CD14-positive monocyte (primary cell): ENCODE measurements around the gene IQUB. TPM values are rescaled to one million over a fixed set of nuclear protein-coding genes. Genes with fewer than 3 reads are reported as not detected.

Experiments used
- DNase-seq, 3 donors: peaks; one replicate each; pipeline ENCODE4 v3.0.0-alpha.2; 2011 to 2022
- H2AFZ ChIP-seq: 2 replicates; pipeline ENCODE4 v1.6.0; 2012; ENCODE audit warnings: mild to moderate bottlenecking, low read depth, low read length, inconsistent platforms; ENCODE audit not compliant: insufficient read depth, poor library complexity, severe bottlenecking
- H3K27ac ChIP-seq, 2 donors: 1 replicate in 1 of 2; 2 replicates in 1 of 2; pipeline ENCODE4 v1.5.1; 2012 to 2013; ENCODE audit warnings: low read length in 2 of 2, control low read depth in 1 of 2, inconsistent platforms in 1 of 2, low read depth in 1 of 2, mild to moderate bottlenecking in 1 of 2
- H3K27me3 ChIP-seq, 2 donors: one replicate each; pipeline versions ENCODE4 v1.6.0 to v1.6.1; 2011 to 2013; ENCODE audit warnings: low read length in 2 of 2; ENCODE audit not compliant: control insufficient read depth in 2 of 2, insufficient read depth in 2 of 2
- H3K36me3 ChIP-seq, 2 donors: replicated peaks in 1 of 2; 1 replicate in 1 of 2; 2 replicates in 1 of 2; pipeline versions ENCODE4 v1.5.1 to v1.6.1; 2012 to 2013; ENCODE audit warnings: low read length in 2 of 2, control low read depth in 1 of 2, inconsistent platforms in 1 of 2, mild to moderate bottlenecking in 1 of 2; ENCODE audit not compliant: insufficient read depth in 2 of 2, control insufficient read depth in 1 of 2
- H3K4me1 ChIP-seq, 2 donors: 1 replicate in 1 of 2; 2 replicates in 1 of 2; pipeline versions ENCODE4 v1.5.1 to v1.6.1; 2012 to 2013; ENCODE audit warnings: low read length in 2 of 2, control low read depth in 1 of 2, inconsistent platforms in 1 of 2, mild to moderate bottlenecking in 1 of 2, moderate library complexity in 1 of 2; ENCODE audit not compliant: insufficient read depth in 2 of 2, control insufficient read depth in 1 of 2
- H3K4me2 ChIP-seq: replicated peaks from 2 replicates; pipeline ENCODE3; 2012; ENCODE audit warnings: low read length, moderate library complexity, mild to moderate bottlenecking; ENCODE audit not compliant: poor library complexity, severe bottlenecking; ENCODE audit errors: extremely low read depth
- H3K4me3 ChIP-seq, 3 experiments: fragments of 200-600 bp in 1 of 3; sonication (generic) in 1 of 3; replicated peaks in 1 of 3; 1 replicate in 2 of 3; 2 replicates in 1 of 3; pipeline ENCODE4 v1.5.1; 2011 to 2013; ENCODE audit warnings: low read length in 3 of 3, mild to moderate bottlenecking in 3 of 3, control low read depth in 2 of 3, low read depth in 2 of 3, inconsistent platforms in 1 of 3, moderate library complexity in 1 of 3
- H3K79me2 ChIP-seq: 2 replicates; pipeline ENCODE4 v1.6.0; 2012; ENCODE audit warnings: mild to moderate bottlenecking, control low read depth, inconsistent platforms, low read length, moderate library complexity; ENCODE audit not compliant: insufficient read depth
- H3K9ac ChIP-seq: 2 replicates; pipeline ENCODE4 v1.6.0; 2017; ENCODE audit warnings: low read length, mild to moderate bottlenecking; ENCODE audit not compliant: insufficient read depth, poor library complexity, severe bottlenecking
- H3K9me3 ChIP-seq, 2 donors: replicated peaks in 1 of 2; 1 replicate in 1 of 2; 2 replicates in 1 of 2; pipeline versions ENCODE4 v1.5.1 to v1.6.1; 2012 to 2013; ENCODE audit warnings: low read length in 2 of 2, control low read depth in 1 of 2; ENCODE audit not compliant: control insufficient read depth in 1 of 2, insufficient read depth in 1 of 2
- H4K20me1 ChIP-seq: 2 replicates; pipeline ENCODE4 v1.6.0; 2012; ENCODE audit warnings: mild to moderate bottlenecking, low read length, control low read depth, moderate library complexity; ENCODE audit not compliant: insufficient read depth
- H3K27ac Mint-ChIP-seq, 7 donors: one replicate each; pipeline ENCODE4 v1.8.0; 2020; ENCODE audit warnings: mild to moderate bottlenecking in 7 of 7, mixed read lengths in 7 of 7, moderate library complexity in 6 of 7, inconsistent platforms in 2 of 7
- H3K27me3 Mint-ChIP-seq, 3 donors: one replicate each; pipeline ENCODE4 v1.8.0; 2021 to 2022; ENCODE audit warnings: low read depth in 3 of 3, mild to moderate bottlenecking in 3 of 3, mixed read lengths in 3 of 3, moderate library complexity in 3 of 3, inconsistent platforms in 1 of 3
- H3K36me3 Mint-ChIP-seq, 2 donors: one replicate each; pipeline ENCODE4 v1.8.0; 2020; ENCODE audit warnings: mixed read lengths in 2 of 2, inconsistent platforms in 1 of 2, mild to moderate bottlenecking in 1 of 2
- H3K4me1 Mint-ChIP-seq: one replicate; pipeline ENCODE4 v1.8.0; 2020; ENCODE audit warnings: mild to moderate bottlenecking, mixed read lengths
- H3K4me3 Mint-ChIP-seq, 2 donors: one replicate each; pipeline ENCODE4 v1.8.0; 2020; ENCODE audit warnings: mild to moderate bottlenecking in 2 of 2, mixed read lengths in 2 of 2, moderate library complexity in 1 of 2
- H3K9me3 Mint-ChIP-seq, 7 donors: one replicate each; pipeline ENCODE4 v1.8.0; 2020 to 2022; ENCODE audit warnings: mixed read lengths in 7 of 7, mild to moderate bottlenecking in 6 of 7, moderate library complexity in 6 of 7, inconsistent platforms in 2 of 7
- WGBS: methylation state at CpG from one replicate; pipeline ENCODE4 v1.1.5; 2013; ENCODE audit warnings: missing lambda C conversion rate; ENCODE audit not compliant: insufficient coverage; 5-methylcytosine and 5-hydroxymethylcytosine counted together
- intact Hi-C, 2 donors: fragments of 100-400 bp; cut with micrococcal nuclease; formaldehyde crosslinking; loops; one replicate each; pipeline versions ENCODE4 v1.15.0 to v1.15.1; 2023
- polyA plus RNA-seq, 3 donors: library from polyadenylated mRNA; depleted of rRNA in 1 of 3; unstranded in 2 of 3; stranded (reverse) in 1 of 3; fragments of 300-500 nt in 2 of 3; fragments of >200 nt in 1 of 3; fragmentation: Illumina TruSeq in 2 of 3; gene quantifications; 1 replicate in 2 of 3; 2 replicates in 1 of 3; pipeline ENCODE4 v1.2.3, GENCODE V29; 2012 to 2021
- TF ChIP-seq, protein P1 (sequence below): fragments of 200-600 bp; IDR thresholded peaks from one replicate; pipeline ENCODE4 v1.8.0; 2022; ENCODE audit warnings: antibody characterized with exemption, mild to moderate bottlenecking

The IQUB gene
- polyA plus RNA-seq, 3 donors = 0.07 TPM; not detected in 2

DNA sequence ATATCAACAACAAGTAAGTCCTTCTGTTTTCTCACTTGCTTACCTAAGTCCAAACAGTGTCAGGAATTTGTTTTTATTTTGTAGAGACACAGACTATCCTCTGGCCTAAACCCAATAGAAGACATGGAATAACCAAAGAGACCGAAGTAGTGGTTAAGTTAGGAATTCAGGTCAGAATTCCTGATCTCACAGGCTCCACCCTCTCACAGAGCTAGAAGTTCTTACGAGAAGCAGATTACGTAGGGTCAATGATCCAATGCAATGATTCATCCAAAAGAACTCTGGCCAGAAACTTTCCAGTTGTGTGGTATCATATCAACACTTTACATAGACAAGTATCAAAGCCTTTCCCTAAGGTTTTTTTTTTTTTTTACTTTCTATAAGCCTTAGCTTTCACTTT is 73.8 kb downstream of the IQUB start:
- no peak for DNase-seq
- Mint-ChIP-seq H3K36me3 (no peaks in the 10 kb centered on the region), H3K27ac (no peak overlapping the region), H3K27me3 (no peaks in the 10 kb centered on the region), H3K4me1 (no peaks in the 10 kb centered on the region), H3K4me3 (no peak overlapping the region), H3K9me3 (peaks cover 0 to 4% (median 2%) of the 10 kb centered on the region in 7 donors)
- TF ChIP-seq, protein P1, sequence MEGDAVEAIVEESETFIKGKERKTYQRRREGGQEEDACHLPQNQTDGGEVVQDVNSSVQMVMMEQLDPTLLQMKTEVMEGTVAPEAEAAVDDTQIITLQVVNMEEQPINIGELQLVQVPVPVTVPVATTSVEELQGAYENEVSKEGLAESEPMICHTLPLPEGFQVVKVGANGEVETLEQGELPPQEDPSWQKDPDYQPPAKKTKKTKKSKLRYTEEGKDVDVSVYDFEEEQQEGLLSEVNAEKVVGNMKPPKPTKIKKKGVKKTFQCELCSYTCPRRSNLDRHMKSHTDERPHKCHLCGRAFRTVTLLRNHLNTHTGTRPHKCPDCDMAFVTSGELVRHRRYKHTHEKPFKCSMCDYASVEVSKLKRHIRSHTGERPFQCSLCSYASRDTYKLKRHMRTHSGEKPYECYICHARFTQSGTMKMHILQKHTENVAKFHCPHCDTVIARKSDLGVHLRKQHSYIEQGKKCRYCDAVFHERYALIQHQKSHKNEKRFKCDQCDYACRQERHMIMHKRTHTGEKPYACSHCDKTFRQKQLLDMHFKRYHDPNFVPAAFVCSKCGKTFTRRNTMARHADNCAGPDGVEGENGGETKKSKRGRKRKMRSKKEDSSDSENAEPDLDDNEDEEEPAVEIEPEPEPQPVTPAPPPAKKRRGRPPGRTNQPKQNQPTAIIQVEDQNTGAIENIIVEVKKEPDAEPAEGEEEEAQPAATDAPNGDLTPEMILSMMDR = no peak
- no peak overlapping the region for H3K9ac ChIP-seq
- H3K27ac ChIP-seq = no peak overlapping the region
- no peaks in the 10 kb centered on the region for H3K4me1 ChIP-seq
- no peak overlapping the region for H3K4me2 ChIP-seq
- H3K9me3 ChIP-seq = no peaks in the 10 kb centered on the region
- intact Hi-C loops = no loop called here
- H4K20me1 ChIP-seq = no peaks in the 10 kb centered on the region
- H3K27me3 ChIP-seq = no peaks in the 10 kb centered on the region
- no peaks in the 10 kb centered on the region for H3K79me2 ChIP-seq
- no peaks in the 10 kb centered on the region for H3K36me3 ChIP-seq
- 100% methylated on average over 1 of the region's 3 CpGs for WGBS
- H3K4me3 ChIP-seq = no peak overlapping the region
- H2AFZ ChIP-seq = no peak overlapping the region

DNA sequence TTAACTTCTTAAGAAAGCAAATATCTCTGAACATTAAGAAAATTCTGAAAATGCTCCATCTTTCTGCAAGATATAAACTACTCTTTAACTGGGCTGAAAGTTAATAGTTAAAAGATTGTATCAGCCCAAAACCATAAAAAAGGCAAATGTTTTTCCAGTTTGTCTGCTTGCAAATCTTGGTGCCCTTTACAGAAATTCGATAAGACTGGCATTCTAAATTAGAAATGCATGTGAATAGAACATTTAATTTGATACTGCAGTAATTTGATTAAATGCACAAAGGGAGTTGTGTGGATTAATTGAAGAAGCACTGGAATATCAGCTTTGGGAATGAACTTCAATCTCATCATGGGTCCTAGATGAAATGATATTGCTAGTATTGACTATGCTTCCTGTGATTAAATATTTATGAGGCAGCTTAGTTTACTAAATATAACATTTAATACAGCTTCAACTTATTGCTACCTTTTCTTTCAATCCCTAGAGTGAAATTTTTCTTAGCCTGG is 78.4 kb downstream of the IQUB start:
- H3K4me1 Mint-ChIP-seq = no peaks in the 10 kb centered on the region
- TF ChIP-seq, protein P1 = no peak
- no peak overlapping the region for H3K27ac Mint-ChIP-seq
- Histone ChIP-seq H3K4me2 (no peak overlapping the region), H4K20me1 (no peaks in the 10 kb centered on the region), H3K9ac (no peak overlapping the region), H2AFZ (no peak overlapping the region), H3K27ac (no peak overlapping the region), H3K36me3 (no peaks in the 10 kb centered on the region), H3K27me3 (no peaks in the 10 kb centered on the region), H3K4me3 (no peak overlapping the region), H3K4me1 (no peaks in the 10 kb centered on the region), H3K79me2 (no peaks in the 10 kb centered on the region), H3K9me3 (no peaks in the 10 kb centered on the region)
- no peak for DNase-seq
- H3K4me3 Mint-ChIP-seq = no peak overlapping the region
- WGBS = 100% methylated on average over 1 of the region's 1 CpG
- intact Hi-C loops = no loop called here
- no peaks in the 10 kb centered on the region for H3K36me3 Mint-ChIP-seq
- no peaks in the 10 kb centered on the region for H3K27me3 Mint-ChIP-seq
- H3K9me3 Mint-ChIP-seq = peaks cover under 1 to 6% (median 4%) of the 10 kb centered on the region in 7 donors
